Endodermal cell (in vitro differentiated cells): ENCODE data around the gene KCNQ1. TPM values are rescaled to one million over a fixed set of nuclear protein-coding genes. Genes with fewer than 3 reads are reported as not detected.
"Not testable (repeated sequence)": the region's sequence is repeated elsewhere in the genome, so short reads cannot be mapped to it uniquely, and the experiment has no call there.

Experiments
- DNase-seq: peaks from one replicate; pipeline ENCODE4 v3.0.0-alpha.2; 2017
- H3K27ac ChIP-seq: 2 replicates; pipeline ENCODE4 v1.5.1; 2013; ENCODE audit warnings: mild to moderate bottlenecking, low read depth, low read length, moderate library complexity
- H3K27me3 ChIP-seq: 2 replicates; pipeline ENCODE4 v1.6.1; 2013; ENCODE audit warnings: mild to moderate bottlenecking, low read length, moderate library complexity; ENCODE audit not compliant: insufficient read depth, control insufficient read depth, poor library complexity, severe bottlenecking
- H3K36me3 ChIP-seq: 2 replicates; pipeline ENCODE4 v1.7.0; 2013; ENCODE audit warnings: mild to moderate bottlenecking, low read length, moderate library complexity; ENCODE audit not compliant: control insufficient read depth, insufficient read depth
- H3K4me1 ChIP-seq: one replicate; pipeline ENCODE4 v1.7.0; 2013; ENCODE audit warnings: low read length; ENCODE audit not compliant: control insufficient read depth, insufficient read depth
- H3K4me3 ChIP-seq: 2 replicates; pipeline ENCODE4 v1.5.1; 2013; ENCODE audit warnings: mild to moderate bottlenecking, low read length, moderate library complexity
- H3K9ac ChIP-seq: 2 replicates; pipeline ENCODE4 v1.6.1; 2013; ENCODE audit warnings: mild to moderate bottlenecking, low read length, moderate library complexity; ENCODE audit not compliant: poor library complexity, severe bottlenecking; ENCODE audit errors: extremely low read depth
- H3K9me3 ChIP-seq: 2 replicates; pipeline ENCODE4 v1.6.1; 2013; ENCODE audit warnings: mild to moderate bottlenecking, low read length, moderate library complexity; ENCODE audit not compliant: control insufficient read depth
- H3K27ac Mint-ChIP-seq: 2 replicates; pipeline ENCODE4 v1.8.0; 2020; ENCODE audit warnings: mixed read lengths
- H3K27me3 Mint-ChIP-seq: 2 replicates; pipeline ENCODE4 v1.8.0; 2021; ENCODE audit warnings: mild to moderate bottlenecking, mixed read lengths; ENCODE audit not compliant: insufficient read depth
- H3K36me3 Mint-ChIP-seq: 2 replicates; pipeline ENCODE4 v1.8.0; 2020; ENCODE audit warnings: low read depth, mixed read lengths
- H3K4me1 Mint-ChIP-seq: 2 replicates; pipeline ENCODE4 v1.8.0; 2020; ENCODE audit warnings: mixed read lengths
- H3K4me3 Mint-ChIP-seq: 2 replicates; pipeline ENCODE4 v1.8.0; 2020; ENCODE audit warnings: mild to moderate bottlenecking, moderate library complexity, mixed read lengths
- H3K9me3 Mint-ChIP-seq: 2 replicates; pipeline ENCODE4 v1.8.0; 2020; ENCODE audit warnings: mild to moderate bottlenecking, mixed read lengths
- CTCF ChIP-seq: fragments of 200-600 bp; sonication (generic); conservative IDR thresholded peaks from 2 replicates; pipeline ENCODE4 v1.5.0; 2021; ENCODE audit warnings: antibody characterized with exemption, mild to moderate bottlenecking
- WGBS, 2 experiments: methylation state at CpG; one replicate each; pipeline versions ENCODE4 v1.1.5 to v1.1.7; 2013; ENCODE audit warnings: missing lambda C conversion rate in 2 of 2, mixed read lengths in 1 of 2; ENCODE audit not compliant: insufficient coverage in 1 of 2, insufficient read length in 1 of 2; 5-methylcytosine and 5-hydroxymethylcytosine counted together
- total RNA-seq, 2 donors: library from RNA; stranded (reverse); fragmentation: NEBNext Ultra II Directional in 1 of 2; extraction: Animal tissue kit (Norgen Biotek cat#: 25700) in 1 of 2; gene quantifications; 2 replicates in 1 of 2; 3 replicates in 1 of 2; pipeline ENCODE4 v1.2.1, GENCODE V29; 2021

The KCNQ1 gene
- total RNA-seq, 2 donors from 2014 or later: 1.8 to 3.5 TPM

DNA sequence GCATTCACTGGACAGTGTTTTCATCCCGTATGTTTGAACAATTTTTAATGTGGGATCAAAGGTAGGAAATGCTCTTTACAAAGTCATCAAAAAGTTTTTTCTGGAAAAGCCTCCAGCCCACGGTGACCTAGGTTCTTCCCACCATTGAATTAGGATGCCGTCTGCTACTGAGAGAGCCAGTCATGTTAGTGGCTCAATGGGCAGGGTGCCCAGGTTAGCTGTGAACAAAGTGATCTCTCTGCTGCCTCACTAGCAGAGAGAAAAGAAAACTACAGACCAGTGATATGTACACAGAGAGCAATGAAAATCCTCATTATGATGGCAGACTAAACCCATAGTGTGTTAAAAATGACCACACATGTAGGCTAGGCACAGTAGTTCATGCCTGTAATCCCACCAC is 32.4 kb downstream of the KCNQ1 start:
- WGBS, 2 experiments: 78 to 90% methylated on average over 3 of the region's 3 CpGs
- Histone ChIP-seq H3K27ac (no peak overlapping the region), H3K36me3 (no peaks in the 10 kb centered on the region), H3K9ac (no peak overlapping the region), H3K4me1 (no peaks in the 10 kb centered on the region), H3K9me3 (peaks cover 8% of the 10 kb centered on the region), H3K27me3 (peaks cover 16% of the 10 kb centered on the region), H3K4me3 (no peak overlapping the region)
- no peaks in the 10 kb centered on the region for H3K4me1 Mint-ChIP-seq
- H3K4me3 Mint-ChIP-seq: no peak overlapping the region
- DNase-seq: no peak
- peaks cover 58% of the 10 kb centered on the region for H3K27me3 Mint-ChIP-seq
- no peaks in the 10 kb centered on the region for H3K36me3 Mint-ChIP-seq
- no peak overlapping the region for H3K27ac Mint-ChIP-seq
- H3K9me3 Mint-ChIP-seq: peaks cover 40% of the 10 kb centered on the region
- TF ChIP-seq CTCF: no peak

DNA sequence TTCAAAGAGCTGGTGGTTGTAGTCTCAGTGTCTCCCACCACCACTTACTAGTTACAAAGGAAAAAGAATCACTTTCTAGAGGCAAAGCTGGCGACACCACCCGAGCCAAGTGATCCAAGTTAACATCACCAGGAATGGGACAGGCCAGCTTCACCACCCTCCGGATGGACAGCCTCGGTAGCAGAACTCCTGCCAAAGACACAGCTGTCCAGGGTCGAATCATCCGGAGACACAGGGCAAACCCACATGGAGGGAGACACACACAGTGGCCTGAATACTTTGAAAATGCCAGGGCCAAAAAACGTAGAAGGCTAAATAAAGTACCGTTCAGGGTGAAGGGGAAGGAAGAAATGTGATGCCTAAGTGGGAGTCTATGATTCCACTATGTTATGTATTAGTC is 33.1 kb downstream of the KCNQ1 start:
- Histone ChIP-seq H3K36me3 (no peaks in the 10 kb centered on the region), H3K4me1 (no peaks in the 10 kb centered on the region), H3K4me3 (no peak overlapping the region), H3K9ac (no peak overlapping the region), H3K27ac (no peak overlapping the region), H3K27me3 (peaks cover 23% of the 10 kb centered on the region), H3K9me3 (peaks cover 8% of the 10 kb centered on the region)
- no peak overlapping the region for H3K27ac Mint-ChIP-seq
- no peaks in the 10 kb centered on the region for H3K4me1 Mint-ChIP-seq
- H3K27me3 Mint-ChIP-seq: peaks cover 63% of the 10 kb centered on the region
- 84 to 87% methylated on average over 6 to 8 of the region's 8 CpGs for WGBS, 2 experiments
- no peak for TF ChIP-seq CTCF
- H3K9me3 Mint-ChIP-seq: peaks cover 40% of the 10 kb centered on the region
- no peak overlapping the region for H3K4me3 Mint-ChIP-seq
- DNase-seq: no peak
- no peaks in the 10 kb centered on the region for H3K36me3 Mint-ChIP-seq

DNA sequence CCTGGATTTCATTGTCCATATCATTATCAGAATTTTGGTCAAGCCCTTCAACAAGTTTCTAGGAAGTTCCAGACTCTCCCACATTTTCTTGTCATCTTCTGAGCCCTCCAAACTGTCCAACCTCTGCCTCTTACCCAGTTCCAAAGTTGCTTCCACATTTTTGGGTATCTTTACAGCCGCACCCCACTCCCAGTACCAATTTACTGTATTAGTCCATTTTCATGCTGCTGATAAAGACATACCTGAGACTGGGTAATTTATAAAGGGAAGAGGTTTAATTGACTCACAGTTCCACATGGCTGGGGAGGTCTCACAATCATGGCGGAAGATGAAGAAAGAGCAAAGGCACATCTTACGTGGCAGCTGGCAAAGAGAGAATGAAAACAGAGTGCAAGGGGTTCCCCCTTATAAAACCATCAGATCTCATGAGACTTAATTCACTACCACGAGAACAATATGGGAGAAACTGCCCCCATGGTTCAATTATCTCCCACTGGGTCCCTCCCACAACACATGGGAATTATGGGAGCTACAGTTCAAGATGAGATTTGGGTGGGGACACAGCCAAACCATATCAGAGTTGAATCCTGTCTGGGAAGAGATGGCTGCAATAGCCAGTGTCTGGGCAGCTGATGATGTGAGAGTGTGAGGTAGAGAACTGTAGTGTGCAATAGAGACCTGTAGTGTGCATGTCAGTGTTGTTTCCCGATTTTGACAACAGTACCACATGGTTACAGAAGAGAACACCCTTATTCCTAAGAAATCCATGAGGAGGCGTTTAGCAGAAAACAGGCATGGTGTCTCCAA is 35.5 kb downstream of the KCNQ1 start:
- H3K9me3 ChIP-seq, H3K27ac Mint-ChIP-seq, DNase-seq, H3K36me3 Mint-ChIP-seq, H3K9ac ChIP-seq, H3K27ac ChIP-seq, H3K4me1 Mint-ChIP-seq, H3K36me3 ChIP-seq, H3K4me3 ChIP-seq, H3K4me3 Mint-ChIP-seq, H3K4me1 ChIP-seq: not testable (repeated sequence)
- Mint-ChIP-seq H3K27me3 (peaks cover 75% of the 10 kb centered on the region), H3K9me3 (peaks cover 40% of the 10 kb centered on the region)
- H3K27me3 ChIP-seq: peaks cover 40% of the 10 kb centered on the region
- WGBS, 2 experiments: 50 to 78% methylated on average over 2 to 6 of the region's 6 CpGs

GRCh38 chr11:2480874-2481220 is 36.0 kb downstream of the KCNQ1 start:
- H3K36me3 ChIP-seq: no peaks in the 10 kb centered on the region
- H3K36me3 Mint-ChIP-seq: no peaks in the 10 kb centered on the region
- H3K27ac Mint-ChIP-seq: no peak overlapping the region
- no peaks in the 10 kb centered on the region for H3K4me1 ChIP-seq
- peaks cover 74% of the 10 kb centered on the region for H3K27me3 Mint-ChIP-seq
- H3K4me3 Mint-ChIP-seq: no peak overlapping the region
- H3K27ac ChIP-seq: no peak overlapping the region
- H3K9me3 ChIP-seq: peaks cover 8% of the 10 kb centered on the region
- no peaks in the 10 kb centered on the region for H3K4me1 Mint-ChIP-seq
- no peak overlapping the region for H3K9ac ChIP-seq
- H3K27me3 ChIP-seq: peaks cover 34% of the 10 kb centered on the region
- no peak overlapping the region for H3K4me3 ChIP-seq
- no peak for DNase-seq
- WGBS, 2 experiments: 79 to 83% methylated on average over 4 to 7 of the region's 7 CpGs
- TF ChIP-seq CTCF: no peak
- peaks cover 40% of the 10 kb centered on the region for H3K9me3 Mint-ChIP-seq
